MCF 10A (cell line): Measurements from ENCODE around the gene SLC22A4. TPM values are rescaled to one million over a fixed set of nuclear protein-coding genes. Genes with fewer than 3 reads are reported as not detected.

ENCODE experiments used
- BruUV-seq: library from RNA; stranded (reverse); fragments of 400-500 nt; replicated peaks from 2 replicates; lab custom pipeline; 2021; lab: Mats Ljungman, UMichigan
- CTCF ChIA-PET: fragments of 300-600 bp; sonication (Branson Sonifier 250); formaldehyde crosslinking; extraction: SDS; loops from one replicate; lab custom pipeline; 2021; ENCODE audit warnings: antibody characterized with exemption, inconsistent platforms; lab: Yijun Ruan, JAX
- POLR2A ChIA-PET: fragments of 300-600, 350-650 bp; sonication (Branson Sonifier 250); formaldehyde crosslinking; extraction: SDS; loops from one replicate; lab custom pipeline; 2020; ENCODE audit warnings: antibody characterized with exemption, inconsistent platforms; lab: Yijun Ruan, JAX
- DNase-seq: peaks from one replicate; pipeline ENCODE4 v3.0.0-alpha.2; 2018; ENCODE audit not compliant: unreplicated experiment
- H3K27ac Mint-ChIP-seq: one replicate; pipeline ENCODE4 v1.8.0; 2022; ENCODE audit warnings: mild to moderate bottlenecking, low read depth, mixed read lengths; ENCODE audit not compliant: unreplicated experiment
- H3K27me3 Mint-ChIP-seq: one replicate; pipeline ENCODE4 v1.8.0; 2022; ENCODE audit warnings: mixed read lengths; ENCODE audit not compliant: insufficient read depth, unreplicated experiment
- H3K36me3 Mint-ChIP-seq: one replicate; pipeline ENCODE4 v1.8.0; 2022; ENCODE audit warnings: mild to moderate bottlenecking, moderate library complexity, mixed read lengths; ENCODE audit not compliant: insufficient read depth, unreplicated experiment
- H3K4me1 Mint-ChIP-seq: one replicate; pipeline ENCODE4 v1.8.0; 2022; ENCODE audit warnings: mixed read lengths; ENCODE audit not compliant: insufficient read depth, unreplicated experiment
- H3K4me3 Mint-ChIP-seq: one replicate; pipeline ENCODE4 v1.8.0; 2022; ENCODE audit warnings: mild to moderate bottlenecking, moderate library complexity, mixed read lengths; ENCODE audit not compliant: unreplicated experiment
- H3K9me3 Mint-ChIP-seq: one replicate; pipeline ENCODE4 v1.8.0; 2022; ENCODE audit warnings: mixed read lengths; ENCODE audit not compliant: unreplicated experiment
- intact Hi-C: fragments of 100-400 bp; cut with micrococcal nuclease; formaldehyde crosslinking; loops from 2 replicates; pipeline ENCODE4 v1.14.1; 2022
- total RNA-seq: library from RNA; stranded (reverse); gene quantifications from 2 replicates; pipeline ENCODE4 v1.2.3, GENCODE V29; 2022
- TF ChIP-seq, protein P1 (sequence below): fragments of 200-600 bp; IDR thresholded peaks from one replicate; pipeline ENCODE4 v1.8.0; 2022; ENCODE audit warnings: antibody characterized with exemption, mild to moderate bottlenecking; ENCODE audit not compliant: unreplicated experiment

The SLC22A4 gene
- total RNA-seq, 1 experiment from 2014 or later, result 17.5 TPM

- H3K27me3 Mint-ChIP-seq, result no peaks in the 10 kb centered on the region
- TF ChIP-seq, protein P1, sequence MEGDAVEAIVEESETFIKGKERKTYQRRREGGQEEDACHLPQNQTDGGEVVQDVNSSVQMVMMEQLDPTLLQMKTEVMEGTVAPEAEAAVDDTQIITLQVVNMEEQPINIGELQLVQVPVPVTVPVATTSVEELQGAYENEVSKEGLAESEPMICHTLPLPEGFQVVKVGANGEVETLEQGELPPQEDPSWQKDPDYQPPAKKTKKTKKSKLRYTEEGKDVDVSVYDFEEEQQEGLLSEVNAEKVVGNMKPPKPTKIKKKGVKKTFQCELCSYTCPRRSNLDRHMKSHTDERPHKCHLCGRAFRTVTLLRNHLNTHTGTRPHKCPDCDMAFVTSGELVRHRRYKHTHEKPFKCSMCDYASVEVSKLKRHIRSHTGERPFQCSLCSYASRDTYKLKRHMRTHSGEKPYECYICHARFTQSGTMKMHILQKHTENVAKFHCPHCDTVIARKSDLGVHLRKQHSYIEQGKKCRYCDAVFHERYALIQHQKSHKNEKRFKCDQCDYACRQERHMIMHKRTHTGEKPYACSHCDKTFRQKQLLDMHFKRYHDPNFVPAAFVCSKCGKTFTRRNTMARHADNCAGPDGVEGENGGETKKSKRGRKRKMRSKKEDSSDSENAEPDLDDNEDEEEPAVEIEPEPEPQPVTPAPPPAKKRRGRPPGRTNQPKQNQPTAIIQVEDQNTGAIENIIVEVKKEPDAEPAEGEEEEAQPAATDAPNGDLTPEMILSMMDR, result no peak
- no peak overlapping the region for H3K4me3 Mint-ChIP-seq
- intact Hi-C loops, result loop anchor here (2.0 to 10.0 kb wide), 6 partner anchors 21 to 433 kb away; partner anchors contain the start of genes P4HA2, SLC22A4 and SLC22A5
- BruUV-seq, result no TSS peak
- H3K36me3 Mint-ChIP-seq, result peaks cover 96% of the 10 kb centered on the region
- peak overlapping the region; percentile 13 for H3K27ac Mint-ChIP-seq
- H3K4me1 Mint-ChIP-seq, result peaks cover 56% of the 10 kb centered on the region
- POLR2A ChIA-PET, result interaction anchor here (0.5 to 6.5 kb wide), 27 partner anchors 8 to 601 kb away, joined by 3 to 124 read pairs (median 5); partner anchors contain the start of genes IRF1, RAD50, SLC22A4 and SLC22A5
- CTCF ChIA-PET, result interaction anchor here (0.5 to 9.4 kb wide), 17 partner anchors 11 to 423 kb away, joined by 3 to 359 read pairs (median 4); partner anchors contain the start of gene IRF1
- DNase-seq, result peak; percentile 100
- H3K9me3 Mint-ChIP-seq, result no peaks in the 10 kb centered on the region
Observed at GRCh38 chr5:132389585-132390286, 95.5 kb downstream of the SLC22A4 start.

- no TSS peak for BruUV-seq
- CTCF ChIA-PET, result interaction anchor here (6.3 to 9.4 kb wide), 2 partner anchors 20 to 105 kb away, joined by 58 to 359 read pairs; partner anchors contain the start of gene IRF1
- H3K27ac Mint-ChIP-seq, result no peak overlapping the region
- no peak overlapping the region for H3K4me3 Mint-ChIP-seq
- POLR2A ChIA-PET, result interaction anchor here (0.6 to 6.5 kb wide), 11 partner anchors 9 to 813 kb away, joined by 3 to 124 read pairs (median 4); partner anchors contain the start of genes RAD50 and SLC22A5
- intact Hi-C loops, result no loop called here
- TF ChIP-seq, protein P1, result no peak
- DNase-seq, result no peak
- H3K36me3 Mint-ChIP-seq, result peaks cover 96% of the 10 kb centered on the region
- no peaks in the 10 kb centered on the region for H3K9me3 Mint-ChIP-seq
- H3K27me3 Mint-ChIP-seq, result no peaks in the 10 kb centered on the region
- H3K4me1 Mint-ChIP-seq, result peaks cover 49% of the 10 kb centered on the region
Observed at GRCh38 chr5:132391247-132391646, 97.1 kb downstream of the SLC22A4 start.

DNA sequence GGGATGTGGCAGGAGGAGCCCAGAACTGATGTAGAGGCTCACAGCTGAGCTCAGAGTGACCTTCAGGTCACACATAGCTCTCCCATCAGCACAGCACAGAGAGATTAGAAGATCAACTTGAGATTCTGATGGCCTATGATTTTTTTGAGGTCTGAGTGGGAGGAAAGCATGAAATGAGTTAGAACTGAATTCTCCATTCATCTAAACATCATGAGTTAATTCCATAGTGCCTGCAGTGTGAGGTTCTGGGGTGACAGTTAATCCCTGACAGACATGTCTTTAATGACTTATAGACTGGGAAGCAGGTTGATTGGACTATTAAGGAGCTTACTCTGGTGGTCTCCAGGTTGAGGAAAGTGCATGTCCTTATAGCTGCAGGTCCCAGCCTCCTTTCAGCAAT lies 97.7 kb downstream of the SLC22A4 start:
- Mint-ChIP-seq H3K9me3 (no peaks in the 10 kb centered on the region), H3K4me1 (peaks cover 43% of the 10 kb centered on the region), H3K27me3 (no peaks in the 10 kb centered on the region), H3K36me3 (peaks cover 96% of the 10 kb centered on the region), H3K4me3 (no peak overlapping the region), H3K27ac (no peak overlapping the region)
- no peak for DNase-seq
- CTCF ChIA-PET, result interaction anchor here (0.7 to 9.4 kb wide), 5 partner anchors 15 to 211 kb away, joined by 4 to 359 read pairs (median 6); partner anchors contain the start of gene IRF1
- POLR2A ChIA-PET, result interaction anchor here (0.9 to 1.4 kb wide), 3 partner anchors 13 to 104 kb away, joined by 3 to 4 read pairs (median 3); no protein-coding TSS in a partner anchor
- no TSS peak for BruUV-seq
- intact Hi-C loops, result no loop called here
- TF ChIP-seq, protein P1, result no peak

- Mint-ChIP-seq H3K36me3 (peaks cover 95% of the 10 kb centered on the region), H3K9me3 (no peaks in the 10 kb centered on the region)
- CTCF ChIA-PET, result interaction anchor here (0.6 to 9.4 kb wide), 5 partner anchors 14 to 212 kb away, joined by 3 to 359 read pairs (median 6); partner anchors contain the start of gene IRF1
Observed at GRCh38 chr5:132392411-132392810, 98.2 kb downstream of the SLC22A4 start.

More at GRCh38 chr5:132392411-132392810, 98.2 kb downstream of the SLC22A4 start:
- Mint-ChIP-seq H3K27ac (no peak overlapping the region), H3K4me3 (no peak overlapping the region), H3K4me1 (peaks cover 38% of the 10 kb centered on the region), H3K27me3 (no peaks in the 10 kb centered on the region)
- no peak for DNase-seq
- POLR2A ChIA-PET, result interaction anchor here (0.6 to 1.4 kb wide), 3 partner anchors 23 to 103 kb away, joined by 3 to 4 read pairs (median 3); partner anchors contain the start of gene IRF1
- BruUV-seq, result no TSS peak
- intact Hi-C loops, result no loop called here
- TF ChIP-seq, protein P1, result no peak
